HG03565 (cell line): Measurements from ENCODE around the gene PRODH.
A peak's percentile ranks its signal among the peaks of the same experiment; 100 is the strongest.
"Not testable (repeated sequence)": the region's sequence is repeated elsewhere in the genome, so short reads cannot be mapped to it uniquely, and the experiment has no call there.

ENCODE experiments used
- ATAC-seq: cut with Tn5 transposase; IDR thresholded peaks from one replicate; pipeline ENCODE4 v1.9.1; 2021; ENCODE audit warnings: mild to moderate bottlenecking, moderate library complexity; ENCODE audit not compliant: unreplicated experiment

PRODH gene

GRCh38 chr22:18912264-18912946 lies 23.7 kb downstream of the PRODH start:
- ATAC-seq = not testable (repeated sequence)

GRCh38 chr22:18911535-18911934 lies 24.6 kb downstream of the PRODH start:
- not testable (repeated sequence) for ATAC-seq

- ATAC-seq = no peak
Measured at GRCh38 chr22:18909556-18909955, 26.5 kb downstream of the PRODH start.

- no peak for ATAC-seq
Measured at GRCh38 chr22:18906896-18907295, 29.2 kb downstream of the PRODH start.

- ATAC-seq = not testable (repeated sequence)
Measured at GRCh38 chr22:18906410-18906745, 29.7 kb downstream of the PRODH start.

GRCh38 chr22:18905540-18906409 lies 30.3 kb downstream of the PRODH start, which contains the start of gene DGCR6:
DGCR6 (plus strand) TSS chr22:18906320; CDS start chr22:18906375, 55 bp downstream.
- peak; percentile 72 for ATAC-seq

GRCh38 chr22:18896037-18896657 lies 39.9 kb downstream of the PRODH start:
- not testable (repeated sequence) for ATAC-seq

- ATAC-seq = not testable (repeated sequence)
Measured at GRCh38 chr22:18893775-18894174, 42.3 kb downstream of the PRODH start.

GRCh38 chr22:18890510-18891192 lies 45.4 kb downstream of the PRODH start:
- not testable (repeated sequence) for ATAC-seq

GRCh38 chr22:18888115-18888514 lies 48.0 kb downstream of the PRODH start:
- no peak for ATAC-seq

GRCh38 chr22:18884465-18884864 lies 51.6 kb downstream of the PRODH start:
- ATAC-seq = not testable (repeated sequence)

GRCh38 chr22:18881260-18881659 lies 54.8 kb downstream of the PRODH start:
- ATAC-seq = not testable (repeated sequence)
